Hepatocyte (in vitro differentiated cells): ENCODE results near the gene FAM237B.
A peak's percentile ranks its signal among the peaks of the same experiment; 100 is the strongest.

Experiments used
- EZH2 ChIP-seq: fragments of 200-600 bp; sonication (generic); IDR thresholded peaks from 2 replicates; pipeline ENCODE4 v1.6.1; 2016; ENCODE audit warnings: antibody characterized with exemption, mild to moderate bottlenecking, borderline replicate concordance
- EZH2phosphoT487 ChIP-seq: fragments of 200-600 bp; sonication (generic); IDR thresholded peaks from one replicate; pipeline ENCODE4 v1.6.1; 2018; ENCODE audit warnings: antibody characterized with exemption, mild to moderate bottlenecking, low read depth, moderate library complexity; ENCODE audit not compliant: unreplicated experiment, severe bottlenecking
- TF ChIP-seq, protein P1 (sequence below): fragments of 200-600 bp; sonication (generic); IDR thresholded peaks from 2 replicates; pipeline ENCODE4 v1.5.1; 2016; ENCODE audit warnings: antibody characterized with exemption, mild to moderate bottlenecking; ENCODE audit not compliant: poor library complexity

DNA sequence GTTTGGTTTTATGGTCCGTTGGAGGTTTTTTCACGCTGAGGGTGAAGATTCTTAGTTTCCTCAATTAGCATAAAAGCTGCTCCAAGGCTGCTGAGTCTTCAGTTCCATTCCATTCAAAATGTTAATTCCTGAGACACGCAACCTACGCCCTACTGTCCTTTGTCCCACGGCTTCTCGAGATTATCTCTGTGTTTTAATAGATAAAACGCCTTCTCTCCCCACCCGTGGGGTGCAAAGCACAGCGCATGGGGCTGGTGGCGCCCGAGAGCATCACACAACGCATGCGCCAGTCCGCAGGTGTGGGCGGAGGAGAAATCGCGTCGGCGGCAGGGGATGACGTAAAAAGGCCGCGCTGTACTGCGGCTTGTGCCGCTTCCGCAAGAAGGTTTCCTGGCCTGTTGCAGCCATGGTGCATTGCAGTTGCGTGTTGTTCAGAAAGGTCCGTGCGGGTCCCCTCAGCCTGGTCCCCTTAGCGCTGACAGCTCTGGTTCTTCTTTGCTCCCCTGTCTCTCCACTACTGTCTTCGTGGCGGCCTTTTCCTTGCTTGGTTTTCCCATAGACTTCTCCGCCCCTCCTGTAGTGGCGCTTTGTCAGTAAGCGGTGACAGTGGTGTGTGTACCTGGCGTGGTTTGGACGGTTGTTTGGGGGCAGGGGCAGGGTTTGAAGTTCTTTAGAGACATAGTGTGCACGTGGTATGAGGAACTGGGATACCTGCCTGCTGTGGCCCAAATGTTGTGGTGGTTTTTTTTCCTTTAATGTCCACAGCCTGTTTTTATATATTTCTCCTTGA, 25.4 kb upstream of the FAM237B start, which contains the start of gene GTPBP10:
- no peak for TF ChIP-seq EZH2phosphoT487
- TF ChIP-seq, protein P1, sequence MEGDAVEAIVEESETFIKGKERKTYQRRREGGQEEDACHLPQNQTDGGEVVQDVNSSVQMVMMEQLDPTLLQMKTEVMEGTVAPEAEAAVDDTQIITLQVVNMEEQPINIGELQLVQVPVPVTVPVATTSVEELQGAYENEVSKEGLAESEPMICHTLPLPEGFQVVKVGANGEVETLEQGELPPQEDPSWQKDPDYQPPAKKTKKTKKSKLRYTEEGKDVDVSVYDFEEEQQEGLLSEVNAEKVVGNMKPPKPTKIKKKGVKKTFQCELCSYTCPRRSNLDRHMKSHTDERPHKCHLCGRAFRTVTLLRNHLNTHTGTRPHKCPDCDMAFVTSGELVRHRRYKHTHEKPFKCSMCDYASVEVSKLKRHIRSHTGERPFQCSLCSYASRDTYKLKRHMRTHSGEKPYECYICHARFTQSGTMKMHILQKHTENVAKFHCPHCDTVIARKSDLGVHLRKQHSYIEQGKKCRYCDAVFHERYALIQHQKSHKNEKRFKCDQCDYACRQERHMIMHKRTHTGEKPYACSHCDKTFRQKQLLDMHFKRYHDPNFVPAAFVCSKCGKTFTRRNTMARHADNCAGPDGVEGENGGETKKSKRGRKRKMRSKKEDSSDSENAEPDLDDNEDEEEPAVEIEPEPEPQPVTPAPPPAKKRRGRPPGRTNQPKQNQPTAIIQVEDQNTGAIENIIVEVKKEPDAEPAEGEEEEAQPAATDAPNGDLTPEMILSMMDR = peak; percentile 56
- TF ChIP-seq EZH2 = no peak
